Lower leg skin (tissue), 4 donors: ENCODE measurements around the gene TAP1. TPM values are rescaled to one million over a fixed set of nuclear protein-coding genes. Genes with fewer than 3 reads are reported as not detected.

Experiments used
- DNase-seq, 2 donors: peaks; one replicate each; pipeline ENCODE4 v3.0.0-alpha.2; 2019; ENCODE audit warnings: low spot score in 2 of 2
- H3K4me3 ChIP-seq: fragments of 200-600 bp; sonication (generic); 2 replicates; pipeline ENCODE4 v1.5.1; 2017; ENCODE audit warnings: mild to moderate bottlenecking, low read depth; ENCODE audit not compliant: poor library complexity, severe bottlenecking
- CTCF ChIP-seq, 3 donors: fragments of 450-650 bp; IDR thresholded peaks; one replicate each; pipeline ENCODE4 v1.5.1; 2016; ENCODE audit warnings: antibody characterized with exemption in 3 of 3, mild to moderate bottlenecking in 3 of 3, moderate library complexity in 2 of 3
- POLR2A ChIP-seq, 2 donors: fragments of 450-650 bp; IDR thresholded peaks; one replicate each; pipeline ENCODE4 v1.6.1; 2016 to 2017; ENCODE audit warnings: antibody characterized with exemption in 2 of 2, mild to moderate bottlenecking in 1 of 2, moderate library complexity in 1 of 2
- WGBS, 2 donors: methylation state at CpG; one replicate each; pipeline ENCODE4 v1.1.5; 2018; 5-methylcytosine and 5-hydroxymethylcytosine counted together
- intact Hi-C: fragments of 100-400 bp; cut with DNase I; formaldehyde crosslinking; loops from one replicate; pipeline ENCODE4 v1.15.0; 2023; ENCODE audit warnings: low total_unique reads
- total RNA-seq, 4 donors: library from RNA; depleted of rRNA; stranded (reverse); fragments of >200 nt; gene quantifications; one replicate each; pipeline ENCODE4 v1.1.0, GENCODE V29; 2016

The TAP1 gene
- total RNA-seq, 4 donors from 2014 or later: 90.7 to 113 (median 105) TPM

DNA sequence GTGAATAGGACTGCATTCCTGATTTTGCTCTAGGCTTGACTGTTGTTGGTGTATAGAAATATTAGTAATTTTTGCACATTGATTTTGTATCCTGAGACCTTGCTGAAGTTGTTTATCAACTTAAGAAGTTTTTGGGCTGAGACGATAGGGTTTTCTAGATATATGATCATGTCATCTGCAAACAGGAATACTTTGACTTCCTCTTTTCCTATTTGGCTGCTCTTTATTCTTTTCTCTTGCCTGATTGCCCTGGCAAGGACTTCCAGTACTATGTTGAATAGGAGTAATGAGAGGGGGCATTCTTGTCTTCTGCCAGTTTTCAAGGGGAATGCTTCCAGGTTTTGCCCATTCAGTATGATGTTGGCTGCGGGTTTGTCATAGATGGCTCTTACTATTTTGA, 50.1 kb downstream of the TAP1 start:
- no peak for DNase-seq
- intact Hi-C loops: no loop called here
- WGBS, 2 donors: 37 to 61% methylated on average over 2 of the region's 2 CpGs

DNA sequence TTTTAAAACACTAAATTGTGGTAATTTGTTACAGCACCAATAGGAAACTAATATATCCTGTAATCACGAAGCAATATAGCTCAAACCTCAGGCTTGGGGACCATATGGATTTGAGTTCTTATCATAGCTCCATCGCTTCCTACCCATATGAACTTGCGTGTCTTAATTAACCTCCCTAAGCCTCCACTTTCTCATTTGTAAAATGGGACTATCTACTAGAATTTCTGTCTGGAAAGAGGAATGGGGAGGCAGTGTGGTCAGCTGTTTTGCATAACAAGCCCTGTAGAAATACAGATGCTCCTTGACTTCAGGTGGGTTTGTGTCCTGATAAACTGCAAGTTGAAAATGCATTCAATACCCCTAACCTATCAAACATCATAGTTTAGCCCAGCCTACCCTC, 53.8 kb downstream of the TAP1 start:
- H3K4me3 ChIP-seq: no peak overlapping the region
- TF ChIP-seq CTCF (IDR thresholded peaks at IDR 0.05) (no peak), POLR2A (IDR thresholded peaks at IDR 0.05) (no peak)
- DNase-seq: no peak
- WGBS, 2 donors: 77 to 94% methylated on average over 3 of the region's 3 CpGs
- intact Hi-C loops: loop anchor here (10.0 kb wide), 1 partner anchor 385 kb away; no protein-coding TSS in a partner anchor

More for the DNA sequence above, 50.1 kb downstream of the TAP1 start:
- TF ChIP-seq CTCF (IDR thresholded peaks at IDR 0.05) (no peak), POLR2A (IDR thresholded peaks at IDR 0.05) (no peak)
- no peak overlapping the region for H3K4me3 ChIP-seq

GRCh38 chr6:32799168-32799567, 54.3 kb downstream of the TAP1 start:
- no peak for TF ChIP-seq POLR2A (IDR thresholded peaks at IDR 0.05)
- TF ChIP-seq CTCF (IDR thresholded peaks at IDR 0.05): no peak
- DNase-seq: no peak
- 91 to 94% methylated on average over 3 of the region's 3 CpGs for WGBS, 2 donors
- intact Hi-C loops: loop anchor here (10.0 kb wide), 1 partner anchor 384 kb away; no protein-coding TSS in a partner anchor
- no peak overlapping the region for H3K4me3 ChIP-seq

- H3K4me3 ChIP-seq: no peak overlapping the region
- 9 to 13% methylated on average over 30 of the region's 30 CpGs for WGBS, 2 donors
- intact Hi-C loops: loop anchor here (10.0 kb wide), 1 partner anchor 382 kb away; no protein-coding TSS in a partner anchor
- peak; percentile 72 to 96 for DNase-seq
- TF ChIP-seq CTCF (IDR thresholded peaks at IDR 0.05): peak in 1 of 3 donors; percentile 31
- TF ChIP-seq POLR2A (IDR thresholded peaks at IDR 0.05): no peak
These were observed 56.4 kb downstream of the TAP1 start for GRCh38 chr6:32796848-32797776.

Other genes starting within 250 kb of the TAP1 start
- 10 to 100 TPM in 2 of 4 donors, 1 to 10 TPM in 2; 4.7 to 19.8 (median 10.3) TPM for gene HLA-DQA1, start 216.3 kb downstream of the TAP1 start, total RNA-seq
- 10 to 100 TPM in 1 of 4 donors, 1 to 10 TPM in 2, under 1 TPM in 1; 0.44 to 11.3 (median 4.4) TPM for gene HLA-DQB1, start 187.0 kb downstream of the TAP1 start, total RNA-seq
- 1 to 10 TPM; 3.4 to 7.2 (median 5.6) TPM for gene HLA-DQA2, start 112.3 kb downstream of the TAP1 start, total RNA-seq
- gene HLA-DQB2, start 90.2 kb downstream of the TAP1 start, total RNA-seq: 10 to 100 TPM; 63.7 to 89.1 (median 68.7) TPM
- gene HLA-DOB, start 36.7 kb downstream of the TAP1 start, total RNA-seq: 1 to 10 TPM; 1.7 to 3.3 (median 2.1) TPM
- gene TAP2, start 15.0 kb downstream of the TAP1 start, total RNA-seq: 10 to 100 TPM; 13.6 to 23.3 (median 15.6) TPM
- gene PSMB8, start 9.7 kb downstream of the TAP1 start, total RNA-seq: 10 to 100 TPM; 38.9 to 63.9 (median 50.3) TPM
- 10 to 100 TPM; 25.4 to 29.9 (median 28.1) TPM for gene PSMB9, start 488 bp upstream of the TAP1 start, total RNA-seq
- 10 to 100 TPM; 15.3 to 23.2 (median 18.4) TPM for gene HLA-DMB, start 87.3 kb upstream of the TAP1 start, total RNA-seq
- 10 to 100 TPM; 11.5 to 33.4 (median 22.4) TPM for gene HLA-DMA, start 99.4 kb upstream of the TAP1 start, total RNA-seq
- gene BRD2, start 114.9 kb upstream of the TAP1 start, total RNA-seq: 100 to 1,000 TPM in 3 of 4 donors, 10 to 100 TPM in 1; 97.5 to 130 (median 119) TPM
- gene HLA-DOA, start 155.9 kb upstream of the TAP1 start, total RNA-seq: 10 to 100 TPM in 3 of 4 donors, 1 to 10 TPM in 1; 4.3 to 47.9 (median 13.4) TPM
- 100 to 1,000 TPM in 2 of 4 donors, 10 to 100 TPM in 2; 57.1 to 127 (median 96.8) TPM for gene HLA-DPA1, start 219.9 kb upstream of the TAP1 start, total RNA-seq
- gene HLA-DPB1, start 222.3 kb upstream of the TAP1 start, total RNA-seq: 10 to 100 TPM; 48.1 to 84.0 (median 63.3) TPM